Measurements from ENCODE around the gene ASTL.

ASTL gene

GRCh38 chr2:96159084-96159830, 21.0 kb upstream of the ASTL start:
- DNase-seq, result no peak

DNA sequence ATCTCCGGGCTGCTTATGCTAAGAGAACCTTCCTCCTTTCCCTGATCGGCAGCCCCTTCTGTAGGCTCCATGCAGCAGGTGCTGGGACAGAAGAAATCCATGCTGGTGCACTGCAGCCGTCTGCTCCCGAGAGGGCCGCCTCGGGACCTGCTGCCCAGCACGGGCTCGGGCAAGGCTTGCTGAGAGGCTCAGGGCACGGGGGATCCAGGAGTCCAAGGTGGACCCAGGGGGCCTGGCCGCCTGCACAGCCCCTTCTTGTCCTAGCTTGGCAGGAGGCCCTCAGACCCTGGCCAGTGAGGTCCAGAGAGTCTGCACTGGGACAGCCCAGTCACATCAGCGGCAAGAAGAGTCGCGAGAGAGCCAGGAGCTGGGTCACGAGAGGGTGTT, 20.2 kb upstream of the ASTL start:
- DNase-seq, result no peak

- DNase-seq, result peak; percentile 76 to 81
Observed at GRCh38 chr2:96157649-96158553, 19.6 kb upstream of the ASTL start.

DNA sequence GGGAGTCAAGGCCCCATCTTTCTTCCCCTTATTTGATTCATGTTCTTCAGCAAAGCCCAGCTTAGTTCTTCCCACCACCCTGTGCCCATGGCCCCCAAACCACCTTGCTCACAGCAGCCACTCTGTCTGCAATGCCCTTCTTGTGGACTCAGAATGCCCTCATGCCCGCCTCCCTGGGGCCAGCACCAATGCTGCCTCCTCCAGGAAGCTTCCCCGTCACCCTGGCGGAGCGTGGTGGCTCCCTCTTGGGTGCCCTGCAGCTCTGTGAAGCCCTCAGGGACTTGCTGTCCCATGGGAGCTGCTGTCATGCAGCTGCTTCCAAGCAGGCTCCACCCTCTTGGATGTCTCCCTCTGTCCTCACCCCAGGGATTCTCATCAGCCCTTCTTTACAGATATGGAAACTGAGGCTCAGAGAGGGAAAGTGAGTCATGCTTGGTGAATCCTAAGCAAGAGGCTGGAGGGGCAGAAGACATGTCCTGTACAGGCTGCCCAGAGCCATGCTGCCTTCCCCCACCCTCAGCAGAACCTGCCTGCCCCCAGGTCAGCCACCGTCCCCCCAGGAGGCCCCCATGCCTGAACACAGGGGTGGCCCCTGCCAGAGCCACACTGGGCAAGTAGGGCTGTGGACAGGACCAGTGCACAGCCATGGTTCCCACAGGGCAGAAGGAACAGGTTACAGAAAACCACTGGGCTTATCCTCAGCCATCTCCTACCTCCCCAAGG, 18.8 kb upstream of the ASTL start:
- DNase-seq, result no peak

- no peak for DNase-seq
Observed at GRCh38 chr2:96156011-96156820, 17.9 kb upstream of the ASTL start.

DNA sequence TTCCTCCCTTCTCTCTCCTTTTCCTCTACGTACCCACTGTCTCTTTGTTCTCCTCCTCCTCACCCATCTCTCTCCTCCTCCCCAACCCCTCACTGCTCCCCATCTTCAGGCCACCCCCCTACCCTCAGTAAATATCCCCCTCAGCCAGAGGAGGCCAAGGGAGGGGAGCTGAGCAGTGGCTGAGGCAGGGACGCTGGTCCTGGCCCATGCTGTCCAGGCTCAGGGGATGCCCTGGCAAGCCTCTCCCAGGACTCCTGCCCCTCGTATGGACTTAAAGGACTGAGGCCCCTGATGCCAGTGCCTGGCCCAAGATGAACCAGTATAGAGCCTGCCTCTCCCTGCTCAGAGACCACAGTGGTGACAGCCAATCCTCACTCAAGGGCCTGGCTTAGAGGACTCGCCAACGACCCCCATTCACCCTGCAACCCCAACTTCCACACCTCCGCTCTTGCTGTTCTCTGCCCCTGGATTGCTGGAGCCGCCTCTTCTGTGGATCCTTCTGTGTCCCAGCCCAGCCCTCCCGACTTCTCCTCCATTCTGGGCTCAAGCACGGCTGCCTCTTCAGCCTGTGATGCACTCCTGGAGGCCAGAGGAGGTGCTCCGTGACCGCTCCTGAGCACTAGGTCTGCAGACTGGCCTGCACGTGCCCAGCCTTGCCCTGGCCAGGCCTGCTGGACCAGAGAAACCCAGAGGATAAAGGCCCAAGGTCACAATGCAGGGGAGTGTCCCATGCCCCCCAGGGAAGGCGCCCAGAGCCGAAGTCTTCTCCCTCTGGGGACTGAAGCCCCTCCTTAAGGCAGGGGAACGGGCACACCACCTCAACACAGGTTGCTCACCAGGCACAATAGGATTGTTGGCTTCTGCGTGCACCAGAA, 16.4 kb upstream of the ASTL start:
- DNase-seq, result no peak

- no peak for DNase-seq
Observed at GRCh38 chr2:96153991-96154431, 15.7 kb upstream of the ASTL start.

GRCh38 chr2:96153291-96153713, 15.0 kb upstream of the ASTL start:
- DNase-seq, result no peak

GRCh38 chr2:96152304-96153161, 14.2 kb upstream of the ASTL start:
- no peak for DNase-seq

GRCh38 chr2:96151595-96152303, 13.4 kb upstream of the ASTL start:
- DNase-seq, result peak in 1 of 2 donors; percentile 42

DNA sequence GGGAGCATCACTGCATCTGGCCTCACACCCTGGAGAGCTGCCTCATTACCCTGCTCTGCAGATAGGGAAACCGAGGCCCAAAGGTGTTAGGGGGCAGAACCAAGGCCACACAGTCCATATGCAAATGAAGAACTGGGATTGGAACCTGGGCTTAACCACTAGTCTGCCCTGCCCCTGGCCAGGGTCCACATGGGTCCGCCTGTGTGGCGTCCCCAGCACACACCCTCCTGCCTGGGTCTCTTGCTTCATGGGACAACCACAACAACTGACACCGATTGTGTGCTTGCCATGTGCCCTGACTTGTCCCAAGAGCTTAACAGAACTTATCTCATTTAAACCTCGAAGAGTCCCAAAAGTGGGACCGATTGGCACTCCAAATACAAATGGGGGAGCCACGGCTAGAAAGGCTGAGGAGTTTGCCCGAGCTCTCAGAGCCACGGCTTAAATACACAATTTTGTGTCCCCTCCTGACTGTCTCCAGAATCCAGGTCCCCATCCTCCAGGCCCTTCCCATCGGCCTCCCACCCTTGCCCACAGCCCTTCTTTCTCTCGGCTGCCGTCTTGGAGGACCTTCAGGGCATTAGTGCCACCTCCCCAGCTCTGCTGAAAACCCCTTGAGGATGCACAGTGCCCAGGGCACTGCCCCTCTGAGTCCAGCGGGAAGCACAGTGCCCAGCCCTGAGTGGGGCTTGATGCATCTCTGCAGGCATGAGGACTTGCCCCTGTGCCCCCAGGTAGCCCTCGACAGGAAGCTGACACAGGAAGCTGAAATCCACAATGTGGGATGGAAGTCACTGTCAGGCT, 12.7 kb upstream of the ASTL start:
- no peak for DNase-seq

DNA sequence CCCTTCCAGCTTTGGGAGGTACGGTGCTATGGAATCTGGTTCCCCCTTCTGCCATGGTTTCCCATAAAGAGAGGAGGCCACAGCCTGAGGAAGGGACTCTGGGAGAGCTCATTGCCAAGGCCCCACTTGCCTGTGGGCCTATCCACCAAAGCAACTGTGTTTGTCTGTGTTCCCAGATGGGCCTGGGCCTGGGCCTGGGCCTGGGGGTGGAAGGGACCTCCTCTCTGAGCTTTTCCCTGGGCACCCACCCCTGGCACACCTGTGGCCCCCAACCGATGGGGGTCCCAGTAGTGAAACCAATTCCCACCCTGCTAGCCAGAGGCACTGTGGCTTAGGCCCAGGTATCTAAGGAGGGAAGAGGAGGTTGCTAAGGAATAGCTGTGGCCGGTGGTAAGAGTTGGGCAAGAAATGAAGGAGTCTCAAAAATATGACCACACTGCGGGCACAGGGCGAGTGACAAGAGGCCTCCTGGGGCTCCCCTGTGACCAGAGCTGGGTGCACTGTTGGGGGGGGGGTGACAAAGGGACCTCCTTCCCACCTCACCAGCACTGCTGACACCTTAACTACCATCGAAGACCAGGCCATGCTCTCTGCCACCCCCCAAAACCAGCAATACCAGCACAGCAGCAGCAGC, 11.8 kb upstream of the ASTL start:
- DNase-seq, result no peak

DNA sequence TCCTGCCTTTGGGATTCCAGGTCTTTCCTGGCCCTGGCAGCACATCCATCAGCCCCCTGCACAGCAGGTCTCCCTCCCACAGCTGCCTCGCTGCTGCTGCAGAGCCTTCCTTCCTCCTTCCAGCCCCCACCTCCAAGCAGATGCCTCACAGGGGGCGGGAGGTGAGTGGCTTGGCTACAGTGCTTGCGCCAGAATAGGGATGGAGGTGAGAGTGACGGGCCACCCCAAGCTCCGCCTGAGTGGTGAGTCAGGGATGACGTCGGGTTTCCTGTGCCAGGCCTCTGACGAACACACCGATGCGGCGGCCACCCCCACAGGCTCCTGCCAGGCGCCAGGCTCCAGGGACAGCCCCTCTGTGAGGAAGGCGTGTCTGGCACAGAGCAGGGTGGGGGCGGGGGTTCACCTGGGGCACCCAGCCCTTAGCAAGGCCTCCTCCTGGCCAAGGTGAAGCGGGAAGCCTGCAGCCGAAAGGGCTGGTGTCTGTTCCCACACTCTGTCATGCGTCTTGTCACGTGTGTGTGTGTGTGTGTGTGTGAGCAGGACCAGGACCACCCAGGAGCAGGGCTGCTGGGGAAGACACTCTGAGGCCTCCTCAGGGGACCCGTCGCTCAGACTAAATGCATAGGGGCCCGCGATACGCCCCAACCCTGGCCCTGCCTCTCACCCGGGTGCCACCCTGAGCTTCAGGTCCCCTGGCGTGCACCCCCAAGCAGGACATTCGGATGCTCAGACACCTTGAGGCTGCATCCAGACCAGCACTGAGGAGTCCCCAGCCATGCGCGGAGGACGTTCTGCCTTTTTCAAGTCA, 10.3 kb upstream of the ASTL start:
- DNase-seq, result peak; percentile 66 to 83

- DNase-seq, result no peak
Observed at GRCh38 chr2:96147593-96148201, 9.4 kb upstream of the ASTL start.

- no peak for DNase-seq
Observed at GRCh38 chr2:96146881-96147592, 8.7 kb upstream of the ASTL start.
